Vagina (tissue), 2 donors: ENCODE results near the gene EIF3K.

Experiments
- POLR2A ChIP-seq, 2 donors: fragments of 450-650 bp; IDR thresholded peaks; one replicate each; pipeline ENCODE4 v1.6.1; 2017; ENCODE audit warnings: antibody characterized with exemption in 2 of 2, mild to moderate bottlenecking in 2 of 2, moderate library complexity in 2 of 2
- POLR2AphosphoS5 ChIP-seq, 2 donors: sonication (generic); formaldehyde crosslinking; IDR thresholded peaks; one replicate each; pipeline ENCODE4 v1.9.0; 2017; ENCODE audit warnings: antibody characterized with exemption in 2 of 2, mild to moderate bottlenecking in 2 of 2, low read depth in 1 of 2; ENCODE audit not compliant: insufficient read depth in 1 of 2
- TF ChIP-seq, protein P1 (sequence below), 3 experiments: fragments of 450-650 bp in 2 of 3; fragments of 200-600 bp in 1 of 3; sonication (generic) in 1 of 3; IDR thresholded peaks; one replicate each; pipeline ENCODE4 v1.5.1; 2017 to 2019; ENCODE audit warnings: antibody characterized with exemption in 3 of 3, mild to moderate bottlenecking in 2 of 3, moderate library complexity in 2 of 3

DNA sequence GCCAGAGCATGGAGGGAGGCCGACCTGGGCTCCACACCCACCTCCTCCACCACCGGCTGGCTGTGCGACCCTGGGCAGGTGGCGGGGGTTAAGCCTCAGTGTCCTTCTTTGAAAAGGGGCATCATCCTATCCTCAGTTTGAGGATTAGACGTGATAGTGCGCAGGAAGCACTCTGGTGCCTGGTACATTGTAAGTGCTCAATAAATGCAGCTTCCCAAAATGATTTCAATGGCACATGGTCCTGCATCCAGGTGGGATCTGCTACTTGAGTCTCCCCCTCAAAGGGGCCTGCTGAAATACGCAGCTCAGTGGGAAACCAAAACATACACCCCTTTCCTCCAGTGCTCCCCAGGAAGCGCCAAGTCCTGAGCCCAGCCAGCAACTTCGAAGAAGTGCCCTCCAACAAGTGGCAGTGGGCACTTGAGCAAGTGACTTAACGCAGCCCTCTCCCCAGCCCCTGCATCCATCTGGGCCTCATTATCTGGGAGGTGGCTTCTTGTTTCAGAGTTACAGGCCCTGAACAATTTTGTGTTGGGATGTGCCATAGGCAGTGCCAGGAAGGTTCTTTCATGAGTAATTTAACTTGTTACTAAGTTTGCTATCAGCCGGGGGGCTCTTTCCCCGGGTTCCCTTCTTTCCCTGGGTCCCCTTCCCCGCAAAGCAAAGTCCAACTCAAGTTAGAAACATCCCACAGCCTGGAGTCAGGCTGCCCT, 46.4 kb downstream of the EIF3K start:
- TF ChIP-seq POLR2A (IDR thresholded peaks at IDR 0.05) = no peak
- TF ChIP-seq, protein P1, sequence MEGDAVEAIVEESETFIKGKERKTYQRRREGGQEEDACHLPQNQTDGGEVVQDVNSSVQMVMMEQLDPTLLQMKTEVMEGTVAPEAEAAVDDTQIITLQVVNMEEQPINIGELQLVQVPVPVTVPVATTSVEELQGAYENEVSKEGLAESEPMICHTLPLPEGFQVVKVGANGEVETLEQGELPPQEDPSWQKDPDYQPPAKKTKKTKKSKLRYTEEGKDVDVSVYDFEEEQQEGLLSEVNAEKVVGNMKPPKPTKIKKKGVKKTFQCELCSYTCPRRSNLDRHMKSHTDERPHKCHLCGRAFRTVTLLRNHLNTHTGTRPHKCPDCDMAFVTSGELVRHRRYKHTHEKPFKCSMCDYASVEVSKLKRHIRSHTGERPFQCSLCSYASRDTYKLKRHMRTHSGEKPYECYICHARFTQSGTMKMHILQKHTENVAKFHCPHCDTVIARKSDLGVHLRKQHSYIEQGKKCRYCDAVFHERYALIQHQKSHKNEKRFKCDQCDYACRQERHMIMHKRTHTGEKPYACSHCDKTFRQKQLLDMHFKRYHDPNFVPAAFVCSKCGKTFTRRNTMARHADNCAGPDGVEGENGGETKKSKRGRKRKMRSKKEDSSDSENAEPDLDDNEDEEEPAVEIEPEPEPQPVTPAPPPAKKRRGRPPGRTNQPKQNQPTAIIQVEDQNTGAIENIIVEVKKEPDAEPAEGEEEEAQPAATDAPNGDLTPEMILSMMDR (IDR thresholded peaks at IDR 0.05) = no peak
- TF ChIP-seq POLR2AphosphoS5 (IDR thresholded peaks at IDR 0.05; ENCODE audit: insufficient read depth in 1 of 2, low read depth in 1 of 2) = no peak
